GM12801 (cell line): ENCODE measurements around the gene C19orf53.

Experiments used
- CTCF ChIP-seq: IDR thresholded peaks from one replicate; pipeline ENCODE4 v1.5.1; 2011; ENCODE audit warnings: control low read depth; ENCODE audit not compliant: insufficient read length; ENCODE audit errors: extremely low read depth

Gene C19orf53

DNA sequence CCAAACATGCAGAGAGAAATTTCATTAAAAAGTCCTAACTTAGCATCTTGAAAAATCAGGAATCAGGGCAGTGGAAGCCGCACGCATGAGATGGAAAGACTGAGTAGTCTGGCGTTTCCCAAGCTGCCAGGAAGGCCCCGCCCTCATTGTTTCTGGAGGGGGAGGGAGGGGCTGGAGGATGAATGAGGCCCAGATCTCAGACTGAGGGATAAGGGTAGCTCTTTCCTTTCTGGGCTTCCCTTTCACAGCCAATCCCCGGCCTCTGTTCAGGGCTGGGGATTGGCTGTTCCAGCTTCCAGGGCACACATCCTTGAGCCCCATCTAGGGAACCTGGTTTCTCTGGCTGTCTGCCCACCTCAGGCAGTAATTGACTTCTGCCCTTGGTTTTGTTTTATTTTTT lies 7.3 kb downstream of the C19orf53 start:
- TF ChIP-seq CTCF = no peak

DNA sequence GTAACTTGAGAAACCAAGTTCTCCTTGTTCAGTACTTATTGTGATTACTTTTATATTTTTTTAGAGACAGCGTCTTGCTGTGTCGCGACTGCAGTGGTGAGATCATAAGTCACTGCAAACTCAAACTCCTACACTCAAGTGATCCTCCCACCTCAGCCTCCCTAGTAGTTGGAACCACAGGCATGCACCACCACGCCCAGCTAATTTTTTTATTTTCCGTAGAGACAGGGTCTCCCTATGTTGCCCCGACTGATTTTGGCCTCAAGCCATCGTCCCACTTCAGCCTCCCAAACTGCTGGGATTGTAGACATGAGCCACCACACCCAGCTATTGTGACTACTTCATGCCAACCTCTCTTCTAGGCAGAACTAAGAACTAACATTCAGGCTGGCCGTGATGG lies 8.3 kb downstream of the C19orf53 start:
- no peak for TF ChIP-seq CTCF

- no peak for TF ChIP-seq CTCF
Observed at GRCh38 chr19:13783565-13784500, 9.6 kb downstream of the C19orf53 start.

DNA sequence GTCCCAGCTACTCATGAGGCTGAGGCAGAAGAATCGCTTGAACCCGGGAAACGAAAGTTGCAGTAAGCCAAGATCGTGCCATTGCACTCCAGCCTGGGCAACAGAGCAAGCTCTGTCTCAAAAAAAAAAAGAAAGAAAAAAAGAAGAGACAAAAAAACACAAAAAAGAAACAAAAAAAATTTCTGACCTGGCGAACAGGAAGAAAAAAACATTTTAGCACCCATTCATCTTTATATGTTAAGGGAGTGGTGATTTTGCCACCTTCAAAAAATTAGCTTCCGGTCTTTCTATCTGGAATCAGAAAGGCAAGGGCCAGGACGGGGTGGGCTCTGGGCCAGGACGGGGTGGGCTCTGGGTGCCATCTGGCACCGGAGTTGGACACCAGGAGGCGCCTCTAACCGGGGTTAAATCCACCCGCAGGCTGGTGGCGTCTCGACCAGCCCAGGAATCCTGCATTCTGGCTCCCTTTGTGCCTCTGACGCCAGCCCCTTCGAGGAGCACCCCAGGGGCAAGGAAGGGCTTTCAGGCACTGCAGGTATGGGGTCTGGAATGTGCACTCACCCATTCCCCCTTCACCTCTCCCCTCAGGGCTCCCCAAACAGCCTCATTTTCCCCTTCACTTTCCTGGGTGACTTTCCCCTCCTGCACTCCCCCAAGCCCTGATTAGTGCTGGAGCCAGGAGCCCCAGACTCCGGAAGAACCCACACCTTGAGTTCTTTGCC lies 10.6 kb downstream of the C19orf53 start:
- TF ChIP-seq CTCF = no peak

GRCh38 chr19:13788991-13789390 lies 14.7 kb downstream of the C19orf53 start:
- no peak for TF ChIP-seq CTCF

DNA sequence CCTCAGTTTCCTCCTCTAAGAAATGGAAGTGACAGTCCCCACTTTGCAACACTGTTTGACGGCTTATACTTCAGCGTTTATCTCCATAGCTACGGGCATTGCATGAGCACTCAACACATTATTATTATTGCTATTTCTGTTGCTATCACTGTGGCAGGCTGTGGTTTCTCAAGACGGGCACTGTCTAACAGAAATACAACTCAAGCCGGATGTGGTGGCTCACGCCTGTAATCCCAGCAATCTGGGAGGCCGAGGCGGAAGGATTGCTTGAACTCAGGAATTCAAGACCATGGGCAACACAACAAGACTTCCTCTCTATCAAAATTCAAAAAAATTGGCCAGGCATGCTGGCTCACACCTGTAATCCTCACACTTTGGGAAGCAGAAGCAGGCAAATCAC lies 16.1 kb downstream of the C19orf53 start:
- no peak for TF ChIP-seq CTCF

DNA sequence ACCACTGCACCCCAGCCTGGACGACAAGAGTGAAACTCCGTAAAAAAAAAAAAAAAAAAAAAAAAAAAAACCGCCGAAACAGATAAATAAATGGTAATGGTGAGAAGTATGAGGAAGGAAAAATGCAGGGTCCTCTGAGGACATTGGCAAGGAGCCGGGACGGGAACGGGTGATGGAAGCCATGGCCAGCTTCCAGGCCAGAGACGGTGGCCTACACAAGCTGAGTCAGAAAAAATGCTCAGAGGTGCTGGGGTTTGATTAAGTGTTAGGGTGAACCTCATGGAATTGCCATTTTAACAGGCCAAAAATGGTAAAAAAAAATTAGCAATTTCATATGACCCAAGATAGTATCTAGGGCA lies 20.1 kb downstream of the C19orf53 start:
- no peak for TF ChIP-seq CTCF
